Hematopoietic multipotent progenitor cell treated with erythropoietin and hydrocortisone succinate and interleukin-3 and kit ligand, for 17 days (in vitro differentiated cells): ENCODE measurements around the gene TNS4.

Experiments
- DNase-seq: peaks from one replicate; pipeline ENCODE4 v3.0.0-alpha.2; 2015; ENCODE audit warnings: low spot score

TNS4 gene

GRCh38 chr17:40437095-40437732 is 64.2 kb downstream of the TNS4 start:
- DNase-seq = no peak

GRCh38 chr17:40436636-40437035 is 64.8 kb downstream of the TNS4 start:
- no peak for DNase-seq

GRCh38 chr17:40433551-40434415 is 67.6 kb downstream of the TNS4 start:
- DNase-seq = peak; percentile 31

- no peak for DNase-seq
Observed at GRCh38 chr17:40432864-40433528, 68.4 kb downstream of the TNS4 start.

GRCh38 chr17:40431231-40431602 is 70.2 kb downstream of the TNS4 start:
- DNase-seq = no peak

- no peak for DNase-seq
Observed at GRCh38 chr17:40430272-40431230, 70.9 kb downstream of the TNS4 start.

GRCh38 chr17:40427002-40427491 is 74.4 kb downstream of the TNS4 start:
- DNase-seq = no peak
